ENCODE results near the gene SMC6.

SMC6 gene

DNA sequence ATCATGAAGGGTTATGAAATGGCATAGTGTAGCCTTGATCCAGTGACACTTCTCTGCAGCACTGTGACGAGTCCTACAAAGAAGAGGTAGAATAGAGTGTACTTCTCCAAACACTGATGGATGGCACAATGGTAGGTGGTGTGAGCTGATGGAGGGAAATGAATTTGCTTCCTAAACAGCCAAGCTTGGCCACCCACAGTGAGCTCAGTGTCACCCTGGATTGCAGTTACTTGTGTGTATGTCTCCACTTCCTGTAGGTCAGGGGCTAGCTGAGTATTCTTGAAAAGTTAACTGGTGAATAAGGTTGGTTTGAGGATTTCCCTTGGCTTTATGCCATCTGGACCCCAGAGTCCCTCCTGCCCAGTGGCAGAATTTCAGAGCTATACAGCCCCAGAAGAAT, 137.2 kb downstream of the SMC6 start:
- no peak for DNase-seq (ENCODE audit: low read depth)

DNA sequence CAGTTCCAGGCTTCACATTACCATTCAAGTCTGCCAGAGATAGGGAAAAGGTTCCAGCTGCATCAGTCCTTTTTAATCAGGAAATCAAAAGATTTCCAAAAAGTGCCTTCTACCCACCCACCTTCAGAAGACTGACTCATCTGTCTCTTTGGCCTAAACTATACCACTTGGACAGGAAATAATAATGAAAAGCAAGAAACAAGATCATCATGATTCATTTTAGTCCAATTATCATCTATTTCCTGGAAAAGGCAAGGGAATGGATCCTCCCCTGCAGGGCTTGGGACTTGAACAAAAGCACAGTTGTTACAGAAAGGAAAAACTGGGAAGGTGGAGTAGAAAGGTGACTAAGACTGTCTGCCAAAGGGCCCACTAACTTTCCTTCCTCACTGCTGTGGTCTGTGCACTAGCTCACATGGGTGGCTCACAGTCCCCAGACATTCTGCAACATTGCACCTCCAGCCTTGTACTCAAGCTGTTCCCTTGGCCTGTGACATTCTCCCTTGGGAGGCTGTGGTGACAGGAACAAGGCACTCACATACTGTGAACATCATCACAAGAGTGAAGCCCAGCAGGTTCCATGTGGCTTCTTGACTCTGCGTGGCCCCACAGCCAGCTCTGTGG, 137.8 kb downstream of the SMC6 start:
- no peak for DNase-seq (ENCODE audit: low read depth)

- DNase-seq (ENCODE audit: low read depth) = no peak
Measured at GRCh38 chr2:17615147-17615546, 138.5 kb downstream of the SMC6 start.

DNA sequence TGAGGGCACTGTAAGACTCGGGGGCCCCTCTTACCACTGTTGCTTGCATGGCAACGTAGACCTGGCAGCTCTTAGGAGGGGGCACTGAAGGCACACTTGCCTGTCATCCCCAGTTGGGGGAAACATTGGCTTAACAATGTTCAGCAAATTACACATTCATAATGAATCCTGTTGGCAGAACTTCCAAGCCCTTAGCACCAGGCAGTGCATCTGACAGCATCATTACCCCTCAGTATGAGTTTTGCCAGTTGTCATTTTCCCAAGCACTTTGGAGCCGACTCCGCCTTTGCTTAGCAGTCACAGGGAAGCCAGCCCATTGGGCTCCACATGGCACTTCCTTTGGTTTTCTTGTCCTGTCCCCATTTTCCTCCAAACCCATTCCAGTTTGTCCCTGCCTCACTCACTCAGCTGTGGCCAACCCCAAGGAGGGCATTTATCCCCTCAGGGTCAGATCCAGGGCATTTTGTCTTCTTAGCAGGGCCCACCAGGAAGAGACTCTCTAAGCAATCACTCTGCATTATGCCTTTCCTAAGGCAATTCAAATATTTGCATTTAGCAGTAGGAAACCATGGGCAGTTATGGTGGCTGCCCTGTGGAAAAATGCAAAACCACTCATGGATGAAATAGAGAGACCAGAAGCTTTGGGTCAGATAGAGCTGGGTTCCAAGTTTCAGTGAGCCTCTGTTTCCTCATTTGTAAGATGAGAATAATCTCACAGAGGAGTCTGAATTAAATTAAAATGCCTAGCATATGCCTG, 139.3 kb downstream of the SMC6 start:
- no peak for DNase-seq (ENCODE audit: low read depth)
